ENCODE data around the gene STAT6. TPM values are rescaled to one million over a fixed set of nuclear protein-coding genes. Genes with fewer than 3 reads are reported as not detected.

The STAT6 gene
- total and polyA plus RNA-seq, 10 of the 15 experiments (the other 5 are each of a cell fraction or from before 2014, with no cell fraction given), result 14.2 to 176 (median 89.6) TPM

DNA sequence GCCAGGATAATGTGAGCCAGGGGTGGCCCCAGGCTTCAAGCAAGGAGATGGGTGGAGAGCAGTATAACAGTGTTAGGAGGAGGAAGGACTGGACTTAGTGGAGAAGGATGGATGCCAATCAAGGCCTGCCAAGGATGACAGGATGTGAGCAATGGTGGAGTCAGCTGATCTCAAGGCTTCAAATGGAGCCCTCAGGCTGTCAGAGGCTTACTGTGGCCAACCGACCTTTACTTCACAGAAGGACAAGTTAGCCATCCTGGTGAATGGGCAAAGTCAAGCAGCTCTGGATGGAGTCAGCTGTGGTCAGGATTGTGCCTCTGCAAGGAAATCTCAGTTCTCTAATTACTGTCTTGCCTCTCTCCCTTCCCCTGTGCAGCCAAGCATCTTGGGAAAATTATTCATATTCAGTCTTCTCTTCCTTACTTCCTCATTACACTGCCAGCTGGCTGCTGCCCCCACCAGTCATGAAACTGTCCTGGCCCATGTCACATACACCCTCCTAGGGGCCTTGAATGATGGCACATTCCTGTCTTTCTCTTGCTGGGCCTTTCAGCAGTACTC is 7.6 kb upstream of the STAT6 start (continued):
- TF ChIP-seq, protein P1, sequence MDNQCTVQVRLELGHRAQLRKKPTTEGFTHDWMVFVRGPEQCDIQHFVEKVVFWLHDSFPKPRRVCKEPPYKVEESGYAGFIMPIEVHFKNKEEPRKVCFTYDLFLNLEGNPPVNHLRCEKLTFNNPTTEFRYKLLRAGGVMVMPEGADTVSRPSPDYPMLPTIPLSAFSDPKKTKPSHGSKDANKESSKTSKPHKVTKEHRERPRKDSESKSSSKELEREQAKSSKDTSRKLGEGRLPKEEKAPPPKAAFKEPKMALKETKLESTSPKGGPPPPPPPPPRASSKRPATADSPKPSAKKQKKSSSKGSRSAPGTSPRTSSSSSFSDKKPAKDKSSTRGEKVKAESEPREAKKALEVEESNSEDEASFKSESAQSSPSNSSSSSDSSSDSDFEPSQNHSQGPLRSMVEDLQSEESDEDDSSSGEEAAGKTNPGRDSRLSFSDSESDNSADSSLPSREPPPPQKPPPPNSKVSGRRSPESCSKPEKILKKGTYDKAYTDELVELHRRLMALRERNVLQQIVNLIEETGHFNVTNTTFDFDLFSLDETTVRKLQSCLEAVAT (IDR thresholded peaks at IDR 0.05), result no peak
- no peak for TF ChIP-seq CEBPB (IDR thresholded peaks at IDR 0.05; ENCODE audit: borderline replicate concordance in 1 of 2, low read depth in 2 of 2, low read length in 2 of 2)

DNA sequence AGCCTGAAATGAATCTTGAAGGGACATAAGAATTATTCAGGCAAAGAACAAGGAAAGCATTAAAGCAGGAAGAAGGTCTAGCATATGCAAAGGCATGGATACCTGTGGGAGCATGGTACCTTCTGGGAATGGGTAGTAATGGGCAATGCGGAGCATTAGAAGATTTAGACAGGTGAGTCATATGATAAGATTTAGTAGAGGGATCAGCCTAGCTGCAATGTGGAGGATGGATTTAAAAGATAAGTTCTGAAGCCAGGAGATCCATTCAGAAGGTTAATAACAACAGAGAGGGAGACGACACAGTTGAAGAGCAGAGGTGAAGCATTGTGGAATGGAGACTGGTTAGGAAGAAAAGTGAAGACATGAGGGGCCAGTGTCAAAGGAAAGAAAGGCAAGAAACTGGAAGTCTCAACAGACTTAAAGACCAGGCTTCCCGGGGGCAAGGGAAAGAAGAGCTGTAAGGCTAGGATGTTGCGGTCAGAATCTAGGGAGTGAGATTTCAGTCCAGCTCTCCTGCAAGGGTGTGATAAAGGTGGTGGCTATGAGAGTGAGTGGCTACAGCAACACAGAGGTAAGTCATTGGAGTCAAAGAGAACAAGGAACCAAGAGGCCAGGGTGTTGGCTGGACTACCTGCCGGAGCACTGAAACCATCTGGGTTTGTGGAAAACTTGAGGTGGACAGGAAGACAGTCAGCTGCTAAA is 5.6 kb upstream of the STAT6 start:
- FAIRE-seq, result no peak
- no peak overlapping the region for H3K27ac ChIP-seq (ENCODE audit: control insufficient read depth, insufficient read depth)
- no peak for DNase-seq (ENCODE audit: low read depth, low spot score)
- in situ Hi-C loops (cut with MboI) (no loop called here), intact Hi-C loops (cut with micrococcal nuclease; ENCODE audit: unreplicated experiment) (no loop called here)
- H3K79me2 ChIP-seq (ENCODE audit: control insufficient read depth, insufficient read depth, low read length), result peaks cover under 1% of the 10 kb centered on the region
- peaks cover 21% of the 10 kb centered on the region for H3K4me1 ChIP-seq (ENCODE audit: control insufficient read depth, insufficient read depth, low read length)
- H3K36me3 ChIP-seq (ENCODE audit: control insufficient read depth in 2 of 2, insufficient read depth in 2 of 2, low read length in 1 of 2), result no peaks in the 10 kb centered on the region
- RAD21 ChIA-PET (ENCODE audit: unreplicated experiment), result interaction anchor here (0.6 to 2.3 kb wide), 5 partner anchors 46 to 66 kb away, joined by 3 to 12 read pairs (median 4); no protein-coding TSS in a partner anchor
- no TSS peak for BruUV-seq (replicated peaks)
- WGBS (ENCODE audit: insufficient coverage, insufficient replicate concordance, low lambda C conversion rate, missing lambda C conversion rate), result 69% methylated on average over 5 of the region's 5 CpGs
- no peak overlapping the region for H3K9ac ChIP-seq (ENCODE audit: control insufficient read depth, insufficient read depth, low read length)
- SMC1A ChIA-PET (ENCODE audit: uncharacterized antibody, unreplicated experiment), result interaction anchor here (1.0 to 1.5 kb wide), 4 partner anchors 9 to 51 kb away, joined by 3 to 5 read pairs (median 4); no protein-coding TSS in a partner anchor
- no peaks in the 10 kb centered on the region for H4K20me1 ChIP-seq (ENCODE audit: control insufficient read depth, insufficient read depth)
- no peaks in the 10 kb centered on the region for H3K27me3 ChIP-seq (replicated peaks in 1 of 2; ENCODE audit: control insufficient read depth in 2 of 2, insufficient read depth in 2 of 2, low read length in 1 of 2)
- no peak for ATAC-seq
- H3K9me3 ChIP-seq (replicated peaks; ENCODE audit: control insufficient read depth, insufficient read depth, low read length), result no peaks in the 10 kb centered on the region
- no peak overlapping the region for H3K4me2 ChIP-seq (ENCODE audit: control insufficient read depth, insufficient read depth)
- no peak overlapping the region for H3K4me3 ChIP-seq
- POLR2A ChIA-PET, result interaction anchor here (0.5 to 1.3 kb wide), 2 partner anchors 48 to 486 kb away, joined by 4 to 5 read pairs; no protein-coding TSS in a partner anchor
- H2AFZ ChIP-seq (ENCODE audit: control insufficient read depth, low read depth, low read length), result no peak overlapping the region
- CTCF ChIA-PET, result interaction anchor here (0.8 to 2.2 kb wide), 8 partner anchors 7 to 112 kb away, joined by 3 to 15 read pairs (median 5); no protein-coding TSS in a partner anchor
- TF ChIP-seq, protein P2, sequence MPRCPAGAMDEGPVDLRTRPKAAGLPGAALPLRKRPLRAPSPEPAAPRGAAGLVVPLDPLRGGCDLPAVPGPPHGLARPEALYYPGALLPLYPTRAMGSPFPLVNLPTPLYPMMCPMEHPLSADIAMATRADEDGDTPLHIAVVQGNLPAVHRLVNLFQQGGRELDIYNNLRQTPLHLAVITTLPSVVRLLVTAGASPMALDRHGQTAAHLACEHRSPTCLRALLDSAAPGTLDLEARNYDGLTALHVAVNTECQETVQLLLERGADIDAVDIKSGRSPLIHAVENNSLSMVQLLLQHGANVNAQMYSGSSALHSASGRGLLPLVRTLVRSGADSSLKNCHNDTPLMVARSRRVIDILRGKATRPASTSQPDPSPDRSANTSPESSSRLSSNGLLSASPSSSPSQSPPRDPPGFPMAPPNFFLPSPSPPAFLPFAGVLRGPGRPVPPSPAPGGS (IDR thresholded peaks at IDR 0.05; ENCODE audit: borderline replicate concordance, insufficient read depth, low read depth, low read length, poor library complexity, severe bottlenecking), result no peak
- no peak for TF ChIP-seq MTA2 (IDR thresholded peaks at IDR 0.05; ENCODE audit: low read depth)
- TF ChIP-seq, protein P3, sequence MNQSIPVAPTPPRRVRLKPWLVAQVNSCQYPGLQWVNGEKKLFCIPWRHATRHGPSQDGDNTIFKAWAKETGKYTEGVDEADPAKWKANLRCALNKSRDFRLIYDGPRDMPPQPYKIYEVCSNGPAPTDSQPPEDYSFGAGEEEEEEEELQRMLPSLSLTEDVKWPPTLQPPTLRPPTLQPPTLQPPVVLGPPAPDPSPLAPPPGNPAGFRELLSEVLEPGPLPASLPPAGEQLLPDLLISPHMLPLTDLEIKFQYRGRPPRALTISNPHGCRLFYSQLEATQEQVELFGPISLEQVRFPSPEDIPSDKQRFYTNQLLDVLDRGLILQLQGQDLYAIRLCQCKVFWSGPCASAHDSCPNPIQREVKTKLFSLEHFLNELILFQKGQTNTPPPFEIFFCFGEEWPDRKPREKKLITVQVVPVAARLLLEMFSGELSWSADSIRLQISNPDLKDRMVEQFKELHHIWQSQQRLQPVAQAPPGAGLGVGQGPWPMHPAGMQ (IDR thresholded peaks at IDR 0.05; ENCODE audit: borderline replicate concordance), result no peak
- no peak for TF ChIP-seq ETV6 (conservative IDR thresholded peaks at IDR 0.05 in 1 of 2, IDR thresholded peaks at IDR 0.05 in 1 of 2; ENCODE audit: borderline replicate concordance in 1 of 2, low read depth in 1 of 2)
- TF ChIP-seq SMC3 (IDR thresholded peaks at IDR 0.05; ENCODE audit: borderline replicate concordance, low read length), result no peak
- TF ChIP-seq ZNF274 (IDR thresholded peaks at IDR 0.05; ENCODE audit: insufficient read depth, insufficient read length), result no peak
- TF ChIP-seq, protein P4, sequence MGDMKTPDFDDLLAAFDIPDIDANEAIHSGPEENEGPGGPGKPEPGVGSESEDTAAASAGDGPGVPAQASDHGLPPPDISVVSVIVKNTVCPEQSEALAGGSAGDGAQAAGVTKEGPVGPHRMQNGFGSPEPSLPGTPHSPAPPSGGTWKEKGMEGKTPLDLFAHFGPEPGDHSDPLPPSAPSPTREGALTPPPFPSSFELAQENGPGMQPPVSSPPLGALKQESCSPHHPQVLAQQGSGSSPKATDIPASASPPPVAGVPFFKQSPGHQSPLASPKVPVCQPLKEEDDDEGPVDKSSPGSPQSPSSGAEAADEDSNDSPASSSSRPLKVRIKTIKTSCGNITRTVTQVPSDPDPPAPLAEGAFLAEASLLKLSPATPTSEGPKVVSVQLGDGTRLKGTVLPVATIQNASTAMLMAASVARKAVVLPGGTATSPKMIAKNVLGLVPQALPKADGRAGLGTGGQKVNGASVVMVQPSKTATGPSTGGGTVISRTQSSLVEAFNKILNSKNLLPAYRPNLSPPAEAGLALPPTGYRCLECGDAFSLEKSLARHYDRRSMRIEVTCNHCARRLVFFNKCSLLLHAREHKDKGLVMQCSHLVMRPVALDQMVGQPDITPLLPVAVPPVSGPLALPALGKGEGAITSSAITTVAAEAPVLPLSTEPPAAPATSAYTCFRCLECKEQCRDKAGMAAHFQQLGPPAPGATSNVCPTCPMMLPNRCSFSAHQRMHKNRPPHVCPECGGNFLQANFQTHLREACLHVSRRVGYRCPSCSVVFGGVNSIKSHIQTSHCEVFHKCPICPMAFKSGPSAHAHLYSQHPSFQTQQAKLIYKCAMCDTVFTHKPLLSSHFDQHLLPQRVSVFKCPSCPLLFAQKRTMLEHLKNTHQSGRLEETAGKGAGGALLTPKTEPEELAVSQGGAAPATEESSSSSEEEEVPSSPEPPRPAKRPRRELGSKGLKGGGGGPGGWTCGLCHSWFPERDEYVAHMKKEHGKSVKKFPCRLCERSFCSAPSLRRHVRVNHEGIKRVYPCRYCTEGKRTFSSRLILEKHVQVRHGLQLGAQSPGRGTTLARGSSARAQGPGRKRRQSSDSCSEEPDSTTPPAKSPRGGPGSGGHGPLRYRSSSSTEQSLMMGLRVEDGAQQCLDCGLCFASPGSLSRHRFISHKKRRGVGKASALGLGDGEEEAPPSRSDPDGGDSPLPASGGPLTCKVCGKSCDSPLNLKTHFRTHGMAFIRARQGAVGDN (IDR thresholded peaks at IDR 0.05), result no peak
